ENCODE results near the gene SORBS1.

Gene SORBS1

DNA sequence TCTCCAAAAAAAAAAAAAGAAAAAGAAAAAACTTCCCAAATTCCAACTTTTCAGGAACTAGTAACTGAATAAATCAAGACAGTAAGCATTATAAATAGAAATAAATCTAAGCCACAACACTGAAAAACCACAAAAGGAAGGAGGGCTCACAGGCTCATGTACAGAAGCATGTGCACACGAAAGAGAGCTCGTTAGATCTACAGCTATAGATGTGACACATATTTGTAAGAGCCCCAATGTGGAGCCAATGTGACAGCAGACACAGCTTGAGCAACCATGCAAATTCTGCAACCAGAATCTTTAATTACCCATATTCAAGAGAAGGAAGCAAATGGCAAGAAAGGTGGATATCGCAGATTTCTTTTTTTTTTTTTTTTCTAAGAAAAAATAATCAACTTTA lies 94.7 kb downstream of the SORBS1 start:
- no peak for DNase-seq (ENCODE audit: low spot score)
- Histone ChIP-seq H3K4me3 (no peak overlapping the region), H3K27ac (no peak overlapping the region)
- TF ChIP-seq, protein P1, sequence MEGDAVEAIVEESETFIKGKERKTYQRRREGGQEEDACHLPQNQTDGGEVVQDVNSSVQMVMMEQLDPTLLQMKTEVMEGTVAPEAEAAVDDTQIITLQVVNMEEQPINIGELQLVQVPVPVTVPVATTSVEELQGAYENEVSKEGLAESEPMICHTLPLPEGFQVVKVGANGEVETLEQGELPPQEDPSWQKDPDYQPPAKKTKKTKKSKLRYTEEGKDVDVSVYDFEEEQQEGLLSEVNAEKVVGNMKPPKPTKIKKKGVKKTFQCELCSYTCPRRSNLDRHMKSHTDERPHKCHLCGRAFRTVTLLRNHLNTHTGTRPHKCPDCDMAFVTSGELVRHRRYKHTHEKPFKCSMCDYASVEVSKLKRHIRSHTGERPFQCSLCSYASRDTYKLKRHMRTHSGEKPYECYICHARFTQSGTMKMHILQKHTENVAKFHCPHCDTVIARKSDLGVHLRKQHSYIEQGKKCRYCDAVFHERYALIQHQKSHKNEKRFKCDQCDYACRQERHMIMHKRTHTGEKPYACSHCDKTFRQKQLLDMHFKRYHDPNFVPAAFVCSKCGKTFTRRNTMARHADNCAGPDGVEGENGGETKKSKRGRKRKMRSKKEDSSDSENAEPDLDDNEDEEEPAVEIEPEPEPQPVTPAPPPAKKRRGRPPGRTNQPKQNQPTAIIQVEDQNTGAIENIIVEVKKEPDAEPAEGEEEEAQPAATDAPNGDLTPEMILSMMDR (IDR thresholded peaks at IDR 0.05) = no peak

DNA sequence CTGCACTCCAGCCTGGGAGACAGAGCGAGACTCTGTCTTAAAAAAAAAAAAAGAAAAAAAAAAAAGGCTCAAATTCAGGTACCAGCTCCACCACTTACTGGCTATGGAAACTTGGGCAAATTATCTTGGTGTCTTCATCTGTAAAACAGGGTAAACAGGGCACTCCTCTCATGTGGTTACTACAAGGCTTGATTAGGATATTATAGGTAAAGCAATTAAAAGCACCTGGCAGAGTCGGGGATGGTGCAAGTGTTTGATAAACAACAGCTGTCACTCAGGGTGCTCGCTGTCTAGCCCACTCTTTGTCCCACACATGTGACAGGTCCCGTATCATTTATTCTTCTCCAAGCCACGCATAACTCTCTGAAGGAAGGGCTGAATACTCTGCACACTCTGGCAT lies 96.9 kb downstream of the SORBS1 start:
- peak overlapping the region; percentile 34 to 81 for H3K27ac ChIP-seq
- no peak for DNase-seq (ENCODE audit: low spot score)
- TF ChIP-seq, protein P1 (IDR thresholded peaks at IDR 0.05) = no peak
- no peak overlapping the region for H3K4me3 ChIP-seq

DNA sequence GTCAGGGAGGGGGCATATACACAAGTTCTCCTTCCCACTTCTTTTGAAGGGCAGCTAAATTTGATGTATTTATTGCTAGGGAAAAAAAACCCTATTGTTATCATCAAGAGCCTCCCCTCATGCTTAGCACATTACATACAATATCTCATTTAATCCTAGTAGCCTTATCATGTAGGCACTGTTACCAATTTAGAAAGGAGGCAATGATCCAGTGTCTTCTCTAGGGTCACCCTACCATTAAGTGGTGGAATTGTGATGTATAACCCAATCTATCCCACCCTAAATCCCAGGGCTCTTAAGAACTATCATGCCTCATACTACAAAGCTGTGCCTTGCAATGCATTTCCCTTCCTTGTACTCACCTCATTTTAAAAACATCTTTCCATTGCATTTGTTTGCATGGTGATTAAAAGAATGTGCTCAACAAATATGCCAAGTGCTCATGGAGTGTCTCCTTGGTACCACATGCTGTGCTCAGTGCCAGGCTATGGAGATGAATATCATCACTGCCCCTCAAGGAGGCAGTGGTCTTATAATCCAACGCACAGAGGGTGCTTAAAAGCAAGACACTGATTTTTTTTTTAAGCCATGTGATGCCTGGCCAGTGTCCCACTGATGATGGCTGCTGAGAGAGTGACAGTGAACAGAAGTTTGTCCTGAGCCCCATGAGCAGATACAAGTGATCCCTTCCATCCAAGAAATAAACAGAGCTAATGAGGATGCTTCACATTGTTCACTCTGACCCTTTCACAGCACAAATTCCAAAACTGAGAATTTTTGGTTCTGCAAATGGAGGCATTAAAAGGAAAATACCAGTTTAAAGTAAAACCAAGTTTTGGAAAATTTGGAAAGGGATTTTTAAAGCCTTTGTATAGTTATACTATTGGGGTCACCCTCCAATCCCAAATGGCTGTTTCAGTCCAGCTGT lies 98.2 kb downstream of the SORBS1 start:
- Histone ChIP-seq H3K27ac (peak overlapping the region in 1 of 2 donors; percentile 81), H3K4me3 (no peak overlapping the region)
- no peak for DNase-seq (ENCODE audit: low spot score)
- TF ChIP-seq, protein P1 (IDR thresholded peaks at IDR 0.05) = no peak

DNA sequence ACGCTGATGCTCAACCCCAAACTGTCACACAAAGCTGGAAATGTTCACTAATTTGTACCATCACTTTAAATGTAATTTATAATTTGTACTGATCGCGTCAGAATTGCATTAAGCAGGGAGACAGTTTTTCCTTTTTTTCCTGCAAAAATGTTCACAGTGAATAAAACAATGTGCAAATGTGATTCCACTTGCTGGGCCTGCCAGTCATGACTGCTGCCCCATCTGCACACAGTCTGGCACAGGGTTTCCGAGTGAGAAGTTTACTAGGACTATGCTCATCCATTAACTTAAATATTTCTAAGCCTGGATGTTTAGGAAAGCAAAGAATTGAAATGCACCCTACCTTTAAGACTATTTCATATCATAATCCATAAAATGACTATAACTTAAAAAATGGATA lies 99.6 kb downstream of the SORBS1 start:
- TF ChIP-seq, protein P1 (IDR thresholded peaks at IDR 0.05) = no peak
- no peak for DNase-seq (ENCODE audit: low spot score)

DNA sequence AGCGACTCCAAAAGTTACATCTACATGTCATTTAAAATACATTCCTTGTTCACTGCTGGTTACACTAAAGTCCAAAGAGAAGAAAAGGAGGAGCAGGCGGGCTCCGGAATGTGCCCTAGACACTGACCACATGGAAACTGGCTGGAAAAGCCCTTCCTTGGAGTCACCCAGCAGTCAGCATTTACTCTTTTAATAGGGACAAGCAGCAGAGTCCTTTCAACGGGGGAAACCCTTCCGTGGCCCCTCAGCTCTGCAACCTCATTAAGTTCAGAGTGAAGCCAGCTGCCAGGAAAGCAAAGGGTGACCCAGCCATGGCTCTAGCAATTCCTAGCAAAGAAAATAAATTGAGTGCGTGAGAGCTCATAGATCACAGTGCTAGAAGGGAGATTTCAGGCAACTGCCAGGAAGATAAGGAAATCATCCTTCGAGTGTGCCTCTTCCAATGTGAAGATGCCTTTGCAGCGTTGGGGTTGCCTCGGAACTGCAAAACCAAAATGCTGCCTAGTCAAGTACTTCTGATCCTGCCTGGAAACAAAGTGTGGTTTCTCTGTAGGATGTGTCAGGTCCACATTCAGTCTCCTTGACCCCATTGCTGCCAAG lies 101.6 kb downstream of the SORBS1 start:
- TF ChIP-seq, protein P1 (IDR thresholded peaks at IDR 0.05) = no peak
- H3K4me3 ChIP-seq = peak overlapping the region; percentile 34
- DNase-seq (ENCODE audit: low spot score) = peak; percentile 66
- H3K27ac ChIP-seq = peak overlapping the region; percentile 57 to 75

More for the DNA sequence above, 99.6 kb downstream of the SORBS1 start:
- Histone ChIP-seq H3K27ac (peak overlapping the region in 1 of 2 donors; percentile 42), H3K4me3 (no peak overlapping the region)

DNA sequence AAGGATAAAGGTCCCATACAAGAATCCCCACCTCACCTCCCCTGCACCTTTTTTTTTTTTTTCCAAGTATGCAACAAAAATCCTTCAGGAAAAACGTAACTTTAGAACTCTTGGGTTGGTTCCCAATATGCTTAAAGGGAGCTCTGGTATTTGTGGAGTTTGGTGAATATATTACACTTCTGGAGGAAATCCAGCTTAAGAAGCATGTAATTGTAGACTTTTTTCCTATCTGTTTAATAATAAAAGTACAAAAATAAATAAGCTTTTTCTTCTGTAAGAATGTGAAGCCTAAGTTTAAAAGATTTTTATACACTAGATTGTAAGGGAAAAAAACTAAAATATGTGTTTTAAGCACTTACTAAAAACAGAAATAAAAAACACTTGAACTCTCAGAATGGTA lies 102.3 kb downstream of the SORBS1 start:
- Histone ChIP-seq H3K27ac (peak overlapping the region; percentile 57 to 75), H3K4me3 (no peak overlapping the region)
- TF ChIP-seq, protein P1 (IDR thresholded peaks at IDR 0.05) = no peak
- no peak for DNase-seq (ENCODE audit: low spot score)

Data from coronary artery (tissue), 2 donors.